Endothelial cell of hepatic sinusoid (primary cell): ENCODE measurements around the gene PPFIA4.

ENCODE experiments used
- in situ Hi-C: cut with HindIII; loops from 2 replicates; pipeline ENCODE4 v1.10.0; 2017; ENCODE audit warnings: low sequenced_read_pairs

Gene PPFIA4

GRCh38 chr1:203081465-203082230, 55.4 kb downstream of the PPFIA4 start:
- in situ Hi-C loops = no loop called here

DNA sequence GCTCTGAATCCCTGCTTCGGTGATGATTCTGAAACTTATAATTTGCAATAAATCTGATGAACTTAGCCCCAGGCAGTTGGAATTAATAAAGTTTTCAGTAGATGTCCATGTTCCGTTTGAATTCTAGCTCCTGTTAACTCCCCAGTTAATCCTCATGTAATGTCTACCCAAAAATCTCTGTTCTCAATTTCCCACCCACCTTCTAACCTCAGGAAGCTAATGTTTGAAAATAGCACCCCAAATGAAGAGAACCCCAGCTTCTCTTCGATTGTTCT, 55.9 kb downstream of the PPFIA4 start:
- in situ Hi-C loops = no loop called here

- in situ Hi-C loops = no loop called here
Measured at GRCh38 chr1:203082571-203083462, 56.5 kb downstream of the PPFIA4 start.

GRCh38 chr1:203083463-203083921, 57.2 kb downstream of the PPFIA4 start:
- in situ Hi-C loops = no loop called here

- in situ Hi-C loops = no loop called here
Measured at GRCh38 chr1:203084588-203085527, 58.6 kb downstream of the PPFIA4 start.

- in situ Hi-C loops = no loop called here
Measured at GRCh38 chr1:203085528-203086406, 59.5 kb downstream of the PPFIA4 start, which contains the start of gene MYOG. TSS of gene MYOG (minus strand) at chr1:203086012. CDS start at chr1:203085961, 51 bp downstream.

- in situ Hi-C loops = no loop called here
Measured at GRCh38 chr1:203086992-203087763, 60.9 kb downstream of the PPFIA4 start.

- in situ Hi-C loops = no loop called here
Measured at GRCh38 chr1:203088441-203088840, 62.1 kb downstream of the PPFIA4 start.

GRCh38 chr1:203089001-203089650, 62.8 kb downstream of the PPFIA4 start:
- in situ Hi-C loops = no loop called here

DNA sequence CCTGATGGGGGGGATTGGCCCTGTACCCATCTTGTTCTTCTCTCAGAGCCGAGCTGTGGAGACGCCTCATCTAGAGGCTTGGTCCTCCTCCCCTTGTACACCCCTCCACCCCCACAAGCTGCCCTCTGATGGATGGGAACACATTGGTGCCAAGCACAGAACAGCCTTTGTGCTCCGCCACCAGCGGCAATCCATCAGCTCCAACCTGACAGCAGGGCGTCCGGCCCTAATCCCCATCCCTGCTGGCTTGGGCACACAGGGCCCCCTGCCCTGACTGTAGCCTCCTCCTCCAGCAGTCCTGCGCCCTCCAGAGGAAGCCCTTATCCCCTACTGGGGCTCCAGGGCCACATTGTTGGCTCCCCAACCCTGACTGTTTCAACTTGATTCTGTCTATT, 63.4 kb downstream of the PPFIA4 start:
- in situ Hi-C loops = no loop called here

DNA sequence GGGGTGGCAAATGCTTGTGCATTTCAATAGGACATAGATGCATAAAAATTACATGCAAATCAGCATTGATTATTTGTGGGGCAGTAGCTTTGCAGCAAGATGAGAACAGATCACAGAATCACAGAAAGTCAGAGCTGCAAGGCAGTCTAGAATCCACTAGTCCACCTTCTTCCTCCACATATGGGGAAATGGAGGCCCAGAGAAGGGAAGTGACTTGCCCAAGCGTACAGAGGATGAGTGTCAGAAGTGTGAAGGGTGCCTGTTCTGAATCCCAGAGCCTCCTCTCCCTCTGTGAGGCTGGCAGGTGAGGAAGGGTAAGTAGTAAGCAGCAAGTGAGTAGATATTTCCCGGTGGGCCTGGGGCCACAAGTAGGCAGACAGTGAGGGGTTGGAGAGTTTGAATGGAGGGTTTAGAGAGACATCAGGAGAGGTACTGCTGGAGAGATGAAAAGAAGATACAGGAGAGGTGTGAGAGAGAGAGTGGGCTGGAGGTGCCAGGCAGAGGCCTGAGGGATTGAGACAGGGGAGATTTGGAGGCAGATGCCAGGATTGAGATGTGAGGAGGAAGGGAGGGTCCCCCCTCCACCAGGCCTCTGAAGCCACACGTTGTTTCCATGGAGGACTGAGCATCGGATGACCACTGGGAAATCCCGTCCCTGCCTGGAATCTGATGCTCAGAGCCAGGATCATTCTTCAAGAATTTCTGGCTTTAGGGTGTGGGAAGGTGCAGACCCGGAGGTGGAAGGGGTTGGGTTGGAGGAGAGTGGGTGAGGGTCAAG, 64.3 kb downstream of the PPFIA4 start:
- in situ Hi-C loops = no loop called here

GRCh38 chr1:203091199-203091477, 64.8 kb downstream of the PPFIA4 start:
- in situ Hi-C loops = no loop called here

DNA sequence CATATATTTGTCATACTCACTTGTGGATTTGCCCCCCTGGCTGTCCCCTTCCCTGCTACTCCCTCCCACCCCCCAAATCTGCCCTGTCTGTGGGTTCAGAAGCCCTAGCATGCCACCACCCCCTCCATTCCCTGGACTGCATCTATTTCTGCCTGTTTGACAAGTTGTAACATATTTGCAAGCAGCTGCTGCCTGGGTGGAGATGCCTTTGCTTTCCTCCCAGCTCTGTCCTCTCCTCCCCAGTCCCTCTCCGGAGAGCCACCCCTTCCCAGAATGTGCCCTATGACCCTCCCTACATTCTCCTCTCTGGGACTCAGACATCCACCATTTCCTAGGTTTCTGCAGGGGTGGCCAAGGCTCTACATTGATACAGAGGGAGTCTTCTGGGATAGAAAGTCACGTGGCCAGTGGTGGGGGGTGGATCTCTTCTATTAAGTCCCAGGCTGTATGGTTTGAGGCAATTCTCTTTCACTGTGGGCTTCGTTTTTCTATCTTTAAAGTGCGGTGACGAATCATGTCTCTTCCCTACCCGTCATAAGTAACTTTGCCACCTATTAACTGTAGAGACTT, 65.6 kb downstream of the PPFIA4 start:
- in situ Hi-C loops = no loop called here

- in situ Hi-C loops = no loop called here
Measured at GRCh38 chr1:203093754-203094410, 67.6 kb downstream of the PPFIA4 start.

DNA sequence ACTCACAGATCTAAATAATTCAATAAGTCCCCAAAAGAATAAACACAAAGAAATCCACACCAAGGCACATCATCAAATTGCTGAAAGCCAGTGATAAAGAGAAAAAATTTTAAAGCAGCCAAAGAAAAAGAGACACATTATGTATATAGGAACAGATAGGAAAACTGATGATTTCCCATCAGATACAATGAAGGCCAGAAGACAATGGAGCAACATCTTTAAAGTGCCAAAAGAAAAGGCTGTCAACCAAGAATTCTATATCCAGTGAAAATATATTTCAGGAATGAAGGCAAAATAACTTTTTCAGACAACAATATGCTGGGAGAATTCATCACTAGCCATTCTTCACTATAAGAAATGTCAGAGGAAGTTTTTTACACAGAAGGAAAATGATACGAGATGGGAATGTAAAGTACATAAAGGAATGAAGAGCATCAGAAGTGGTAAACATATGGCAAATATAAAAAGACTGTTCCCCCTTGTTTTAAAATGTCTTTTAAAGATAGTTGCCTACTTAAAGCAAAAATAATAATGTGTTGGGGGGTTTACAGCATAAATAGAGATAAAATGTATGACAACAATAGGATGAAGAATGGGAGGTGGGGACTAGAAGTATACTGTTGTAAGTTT, 68.9 kb downstream of the PPFIA4 start:
- in situ Hi-C loops = no loop called here

GRCh38 chr1:203096566-203096965, 70.3 kb downstream of the PPFIA4 start:
- in situ Hi-C loops = no loop called here

GRCh38 chr1:203097001-203097400, 70.7 kb downstream of the PPFIA4 start:
- in situ Hi-C loops = no loop called here
